ENCODE data around the gene ZNF428. TPM values are rescaled to one million over a fixed set of nuclear protein-coding genes. Genes with fewer than 3 reads are reported as not detected.

ZNF428 gene
- total and polyA plus RNA-seq, 2 experiments from 2014 or later: 40.2 to 74.9 TPM

DNA sequence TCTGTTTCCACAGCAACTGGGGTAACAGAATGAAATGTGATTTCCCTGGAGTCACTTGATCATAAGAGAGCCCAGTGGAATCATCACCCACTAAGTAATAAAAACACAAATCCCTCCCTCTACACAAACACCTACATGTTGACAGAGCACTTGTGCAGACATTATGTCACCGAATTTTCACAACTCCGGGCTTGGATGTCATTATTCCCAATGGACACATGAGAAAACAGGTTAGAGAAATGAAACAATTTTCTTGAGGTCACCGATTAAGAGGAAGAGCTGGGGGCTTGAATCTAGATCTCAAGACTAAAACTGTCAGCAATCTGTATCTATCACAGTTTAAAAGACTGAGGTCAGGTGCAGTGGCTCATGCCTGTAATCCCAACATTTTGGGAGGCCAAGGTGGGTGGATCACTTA is 47.2 kb downstream of the ZNF428 start:
- Histone ChIP-seq H3K4me3 (no peak overlapping the region), H3K4me1 (ENCODE audit: insufficient read depth) (peaks cover 8% of the 10 kb centered on the region), H3K9me2 (replicated peaks; ENCODE audit: insufficient read depth) (no peaks in the 10 kb centered on the region), H3K4me2 (peak overlapping the region; percentile 1), H3K79me2 (peaks cover 49% of the 10 kb centered on the region), H3K9me3 (ENCODE audit: low read depth) (no peaks in the 10 kb centered on the region), H3K27me3 (no peaks in the 10 kb centered on the region), H3K27ac (peak overlapping the region; percentile 75), H2AFZ (no peak overlapping the region), H4K20me1 (ENCODE audit: insufficient read depth, poor library complexity, severe bottlenecking) (no peaks in the 10 kb centered on the region), H3K36me3 (replicated peaks; ENCODE audit: insufficient read depth, low read depth) (no peaks in the 10 kb centered on the region)
- 69% methylated on average over 3 of the region's 3 CpGs for WGBS (ENCODE audit: low lambda C conversion rate, missing lambda C conversion rate)
- peak; percentile 58 for DNase-seq (ENCODE audit: low spot score)
- no peak for TF ChIP-seq EZH2phosphoT487 (IDR thresholded peaks at IDR 0.05; ENCODE audit: low read depth, severe bottlenecking, unreplicated experiment)
- TF ChIP-seq EZH2 (IDR thresholded peaks at IDR 0.05; ENCODE audit: borderline replicate concordance): no peak
- TF ChIP-seq, protein P1, sequence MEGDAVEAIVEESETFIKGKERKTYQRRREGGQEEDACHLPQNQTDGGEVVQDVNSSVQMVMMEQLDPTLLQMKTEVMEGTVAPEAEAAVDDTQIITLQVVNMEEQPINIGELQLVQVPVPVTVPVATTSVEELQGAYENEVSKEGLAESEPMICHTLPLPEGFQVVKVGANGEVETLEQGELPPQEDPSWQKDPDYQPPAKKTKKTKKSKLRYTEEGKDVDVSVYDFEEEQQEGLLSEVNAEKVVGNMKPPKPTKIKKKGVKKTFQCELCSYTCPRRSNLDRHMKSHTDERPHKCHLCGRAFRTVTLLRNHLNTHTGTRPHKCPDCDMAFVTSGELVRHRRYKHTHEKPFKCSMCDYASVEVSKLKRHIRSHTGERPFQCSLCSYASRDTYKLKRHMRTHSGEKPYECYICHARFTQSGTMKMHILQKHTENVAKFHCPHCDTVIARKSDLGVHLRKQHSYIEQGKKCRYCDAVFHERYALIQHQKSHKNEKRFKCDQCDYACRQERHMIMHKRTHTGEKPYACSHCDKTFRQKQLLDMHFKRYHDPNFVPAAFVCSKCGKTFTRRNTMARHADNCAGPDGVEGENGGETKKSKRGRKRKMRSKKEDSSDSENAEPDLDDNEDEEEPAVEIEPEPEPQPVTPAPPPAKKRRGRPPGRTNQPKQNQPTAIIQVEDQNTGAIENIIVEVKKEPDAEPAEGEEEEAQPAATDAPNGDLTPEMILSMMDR (IDR thresholded peaks at IDR 0.05; ENCODE audit: poor library complexity): no peak

DNA sequence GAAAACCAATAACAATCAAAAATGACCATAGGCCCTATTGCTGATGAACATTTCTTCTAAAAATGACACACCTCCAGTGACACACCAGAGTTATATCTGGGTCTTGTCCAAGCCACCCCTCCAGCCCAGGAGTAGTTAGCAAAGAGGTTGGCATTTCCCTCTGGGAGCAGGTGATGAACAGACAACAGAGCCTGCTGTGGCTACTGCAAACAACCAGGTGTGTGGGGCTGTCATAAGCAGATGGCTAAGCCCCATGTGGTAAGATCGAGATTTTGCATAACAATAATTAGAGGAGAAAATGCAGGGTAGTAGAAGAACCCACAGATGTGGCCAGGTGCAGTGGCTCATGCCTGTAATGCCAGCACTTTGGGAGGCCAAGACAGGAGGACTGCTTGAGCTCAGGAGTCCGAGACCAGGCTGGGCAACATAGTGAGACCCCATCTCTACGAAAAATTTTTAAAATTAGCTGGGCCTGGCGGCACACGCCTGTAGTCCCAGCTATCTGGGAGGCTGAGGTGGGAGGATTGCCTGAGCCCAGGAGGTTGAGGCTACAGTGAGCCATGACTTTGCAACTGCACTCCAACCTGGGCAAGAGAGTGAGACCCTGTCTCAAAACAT is 49.1 kb downstream of the ZNF428 start:
- H3K36me3 ChIP-seq (replicated peaks; ENCODE audit: insufficient read depth, low read depth): no peaks in the 10 kb centered on the region
- no peak overlapping the region for H3K4me2 ChIP-seq
- H3K9me2 ChIP-seq (replicated peaks; ENCODE audit: insufficient read depth): no peaks in the 10 kb centered on the region
- peaks cover 8% of the 10 kb centered on the region for H3K4me1 ChIP-seq (ENCODE audit: insufficient read depth)
- WGBS (ENCODE audit: low lambda C conversion rate, missing lambda C conversion rate): 89% methylated on average over 5 of the region's 5 CpGs
- H4K20me1 ChIP-seq (ENCODE audit: insufficient read depth, poor library complexity, severe bottlenecking): no peaks in the 10 kb centered on the region
- H3K27ac ChIP-seq: no peak overlapping the region
- H2AFZ ChIP-seq: no peak overlapping the region
- TF ChIP-seq, protein P1 (IDR thresholded peaks at IDR 0.05; ENCODE audit: poor library complexity): no peak
- TF ChIP-seq EZH2phosphoT487 (IDR thresholded peaks at IDR 0.05; ENCODE audit: low read depth, severe bottlenecking, unreplicated experiment): no peak
- TF ChIP-seq EZH2 (IDR thresholded peaks at IDR 0.05; ENCODE audit: borderline replicate concordance): no peak
- no peak overlapping the region for H3K4me3 ChIP-seq
- DNase-seq (ENCODE audit: low spot score): no peak
- no peaks in the 10 kb centered on the region for H3K27me3 ChIP-seq
- no peaks in the 10 kb centered on the region for H3K9me3 ChIP-seq (ENCODE audit: low read depth)
- H3K79me2 ChIP-seq: peaks cover 60% of the 10 kb centered on the region

DNA sequence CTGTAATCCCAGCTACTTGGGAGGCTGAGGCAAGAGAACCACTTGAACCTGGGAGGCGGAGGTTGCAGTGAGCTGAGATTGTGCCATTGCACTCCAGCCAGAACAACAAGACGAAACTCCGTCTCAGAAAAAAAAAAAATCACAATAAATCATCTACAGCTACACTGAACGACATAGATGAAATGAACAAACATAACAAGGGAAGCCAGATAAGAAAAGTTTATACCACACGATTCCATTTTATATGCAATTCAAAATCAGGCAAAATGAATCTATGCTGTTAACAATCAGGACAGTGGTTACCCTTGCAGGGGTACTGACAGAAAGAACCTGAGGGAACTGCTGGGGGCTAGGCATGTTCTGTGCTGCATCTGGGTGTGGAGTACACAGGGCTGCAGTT is 49.8 kb downstream of the ZNF428 start:
- Histone ChIP-seq H3K27ac (no peak overlapping the region), H3K4me1 (ENCODE audit: insufficient read depth) (peaks cover 6% of the 10 kb centered on the region), H2AFZ (no peak overlapping the region), H3K4me3 (no peak overlapping the region), H3K9me3 (ENCODE audit: low read depth) (no peaks in the 10 kb centered on the region), H3K27me3 (no peaks in the 10 kb centered on the region), H3K9me2 (replicated peaks; ENCODE audit: insufficient read depth) (no peaks in the 10 kb centered on the region), H3K36me3 (replicated peaks; ENCODE audit: insufficient read depth, low read depth) (no peaks in the 10 kb centered on the region), H3K4me2 (no peak overlapping the region), H3K79me2 (peaks cover 57% of the 10 kb centered on the region), H4K20me1 (ENCODE audit: insufficient read depth, poor library complexity, severe bottlenecking) (no peaks in the 10 kb centered on the region)
- no peak for DNase-seq (ENCODE audit: low spot score)
- TF ChIP-seq EZH2 (IDR thresholded peaks at IDR 0.05; ENCODE audit: borderline replicate concordance) (no peak), EZH2phosphoT487 (IDR thresholded peaks at IDR 0.05; ENCODE audit: low read depth, severe bottlenecking, unreplicated experiment) (no peak)
- TF ChIP-seq, protein P1 (IDR thresholded peaks at IDR 0.05; ENCODE audit: poor library complexity): no peak
- WGBS (ENCODE audit: low lambda C conversion rate, missing lambda C conversion rate): 94% methylated on average over 5 of the region's 5 CpGs
